BE2C (cell line): ENCODE data around the gene ZNRD2.

Source experiments
- DNase-seq: peaks from one replicate; pipeline ENCODE4 v3.0.0-alpha.2; 2020
- H3K27me3 ChIP-seq: fragments of 250-450 bp; sonication (Bioruptor Pico); 2 replicates; pipeline ENCODE4 v1.5.1; 2020; ENCODE audit warnings: mild to moderate bottlenecking
- H3K36me3 ChIP-seq: fragments of 250-450 bp; sonication (Bioruptor Pico); 2 replicates; pipeline ENCODE4 v1.5.1; 2020; ENCODE audit warnings: mild to moderate bottlenecking
- H3K4me1 ChIP-seq: fragments of 250-450 bp; sonication (Bioruptor Pico); 2 replicates; pipeline ENCODE4 v1.5.1; 2020
- H3K4me3 ChIP-seq: 2 replicates; pipeline ENCODE4 v1.5.1; 2011; ENCODE audit warnings: low read depth, low read length
- H3K9me3 ChIP-seq: fragments of 250-450 bp; sonication (Bioruptor Pico); 2 replicates; pipeline ENCODE4 v1.5.1; 2020
- CTCF ChIP-seq: IDR thresholded peaks from 2 replicates; pipeline ENCODE4 v1.5.1; 2012; ENCODE audit warnings: mild to moderate bottlenecking, low read depth, low read length

ZNRD2 gene

GRCh38 chr11:65549096-65549495 lies 21.2 kb upstream of the ZNRD2 start:
- Histone ChIP-seq H3K36me3 (no peaks in the 10 kb centered on the region; the same call in 1 of the 2 replicates), H3K9me3 (no peaks in the 10 kb centered on the region), H3K4me1 (no peaks in the 10 kb centered on the region), H3K27me3 (no peaks in the 10 kb centered on the region), H3K4me3 (no peak overlapping the region)
- TF ChIP-seq CTCF, result no peak
- DNase-seq, result no peak

GRCh38 chr11:65551572-65552387 lies 18.5 kb upstream of the ZNRD2 start:
- DNase-seq, result peak; percentile 58
- peak; percentile 50 for TF ChIP-seq CTCF
- no peaks in the 10 kb centered on the region for H3K27me3 ChIP-seq
- H3K9me3 ChIP-seq, result no peaks in the 10 kb centered on the region
- H3K36me3 ChIP-seq, result no peaks in the 10 kb centered on the region; the same call in 1 of the 2 replicates
- H3K4me3 ChIP-seq, result no peak overlapping the region
- peaks cover 7% of the 10 kb centered on the region for H3K4me1 ChIP-seq

GRCh38 chr11:65552388-65552951 lies 17.8 kb upstream of the ZNRD2 start:
- Histone ChIP-seq H3K4me1 (peaks cover 7% of the 10 kb centered on the region), H3K4me3 (no peak overlapping the region), H3K27me3 (no peaks in the 10 kb centered on the region), H3K9me3 (no peaks in the 10 kb centered on the region), H3K36me3 (no peaks in the 10 kb centered on the region; the same call in 1 of the 2 replicates)
- DNase-seq, result no peak
- no peak for TF ChIP-seq CTCF

- Histone ChIP-seq H3K27me3 (no peaks in the 10 kb centered on the region), H3K4me1 (peaks cover 7% of the 10 kb centered on the region), H3K4me3 (no peak overlapping the region), H3K36me3 (no peaks in the 10 kb centered on the region; the same call in 1 of the 2 replicates), H3K9me3 (no peaks in the 10 kb centered on the region)
- peak; percentile 44 for DNase-seq
- no peak for TF ChIP-seq CTCF
Measured at GRCh38 chr11:65553301-65554001, 16.8 kb upstream of the ZNRD2 start.

- no peaks in the 10 kb centered on the region; the same call in 1 of the 2 replicates for H3K36me3 ChIP-seq
- no peak overlapping the region for H3K4me3 ChIP-seq
- no peaks in the 10 kb centered on the region for H3K9me3 ChIP-seq
- TF ChIP-seq CTCF, result no peak
- DNase-seq, result no peak
- no peaks in the 10 kb centered on the region for H3K27me3 ChIP-seq
- peaks cover 7% of the 10 kb centered on the region for H3K4me1 ChIP-seq
Measured at GRCh38 chr11:65554057-65554818, 16.0 kb upstream of the ZNRD2 start.
